ENCODE results near the gene IL31RA.

Gene IL31RA

DNA sequence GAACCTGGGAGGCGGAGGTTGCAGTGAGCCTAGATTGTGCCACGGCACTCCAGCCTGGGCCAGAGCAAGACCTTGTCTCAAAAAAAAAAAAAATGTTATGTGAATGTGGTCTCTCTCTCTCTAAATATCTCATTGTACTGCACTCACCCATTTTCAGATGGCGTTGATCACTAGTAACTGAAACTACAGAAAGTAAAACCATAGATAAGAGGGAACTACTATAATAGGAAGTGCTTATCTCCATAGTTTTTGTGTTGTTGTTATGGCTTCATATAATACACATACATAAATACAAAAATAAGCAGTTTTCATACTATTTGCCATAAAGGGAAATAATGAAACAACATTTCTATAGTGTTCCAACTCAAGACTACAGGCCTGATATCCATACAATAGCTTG is 9.1 kb downstream of the IL31RA start (continued):
- no peak for TF ChIP-seq PATZ1 (CRISPR knock-in tag; IDR thresholded peaks at IDR 0.05; ENCODE audit: borderline replicate concordance)
- TF ChIP-seq ZFP30 (CRISPR knock-in tag; IDR thresholded peaks at IDR 0.05): no peak
- no peak for TF ChIP-seq RARB (CRISPR knock-in tag; IDR thresholded peaks at IDR 0.05)
- no peak for TF ChIP-seq TOX (CRISPR knock-in tag; IDR thresholded peaks at IDR 0.05; ENCODE audit: borderline replicate concordance)

GRCh38 chr5:55860709-55861108 is 9.6 kb downstream of the IL31RA start:
- no peak for TF ChIP-seq CREB5 (CRISPR knock-in tag; IDR thresholded peaks at IDR 0.05; ENCODE audit: low read depth)
- no peak for TF ChIP-seq RARB (CRISPR knock-in tag; IDR thresholded peaks at IDR 0.05)
- no peak for TF ChIP-seq BACH2 (CRISPR knock-in tag; IDR thresholded peaks at IDR 0.05; ENCODE audit: borderline replicate concordance)
- no peak for TF ChIP-seq TCF4 (CRISPR knock-in tag; IDR thresholded peaks at IDR 0.05; ENCODE audit: borderline replicate concordance)
- TF ChIP-seq, protein P1, sequence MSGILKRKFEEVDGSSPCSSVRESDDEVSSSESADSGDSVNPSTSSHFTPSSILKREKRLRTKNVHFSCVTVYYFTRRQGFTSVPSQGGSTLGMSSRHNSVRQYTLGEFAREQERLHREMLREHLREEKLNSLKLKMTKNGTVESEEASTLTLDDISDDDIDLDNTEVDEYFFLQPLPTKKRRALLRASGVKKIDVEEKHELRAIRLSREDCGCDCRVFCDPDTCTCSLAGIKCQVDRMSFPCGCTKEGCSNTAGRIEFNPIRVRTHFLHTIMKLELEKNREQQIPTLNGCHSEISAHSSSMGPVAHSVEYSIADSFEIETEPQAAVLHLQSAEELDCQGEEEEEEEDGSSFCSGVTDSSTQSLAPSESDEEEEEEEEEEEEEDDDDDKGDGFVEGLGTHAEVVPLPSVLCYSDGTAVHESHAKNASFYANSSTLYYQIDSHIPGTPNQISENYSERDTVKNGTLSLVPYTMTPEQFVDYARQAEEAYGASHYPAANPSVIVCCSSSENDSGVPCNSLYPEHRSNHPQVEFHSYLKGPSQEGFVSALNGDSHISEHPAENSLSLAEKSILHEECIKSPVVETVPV (CRISPR knock-in tag; IDR thresholded peaks at IDR 0.05): no peak
- no peak for TF ChIP-seq SNAI2 (CRISPR knock-in tag; IDR thresholded peaks at IDR 0.05)
- no peak for TF ChIP-seq ZFP3 (CRISPR knock-in tag; IDR thresholded peaks at IDR 0.05)
- TF ChIP-seq, protein P2, sequence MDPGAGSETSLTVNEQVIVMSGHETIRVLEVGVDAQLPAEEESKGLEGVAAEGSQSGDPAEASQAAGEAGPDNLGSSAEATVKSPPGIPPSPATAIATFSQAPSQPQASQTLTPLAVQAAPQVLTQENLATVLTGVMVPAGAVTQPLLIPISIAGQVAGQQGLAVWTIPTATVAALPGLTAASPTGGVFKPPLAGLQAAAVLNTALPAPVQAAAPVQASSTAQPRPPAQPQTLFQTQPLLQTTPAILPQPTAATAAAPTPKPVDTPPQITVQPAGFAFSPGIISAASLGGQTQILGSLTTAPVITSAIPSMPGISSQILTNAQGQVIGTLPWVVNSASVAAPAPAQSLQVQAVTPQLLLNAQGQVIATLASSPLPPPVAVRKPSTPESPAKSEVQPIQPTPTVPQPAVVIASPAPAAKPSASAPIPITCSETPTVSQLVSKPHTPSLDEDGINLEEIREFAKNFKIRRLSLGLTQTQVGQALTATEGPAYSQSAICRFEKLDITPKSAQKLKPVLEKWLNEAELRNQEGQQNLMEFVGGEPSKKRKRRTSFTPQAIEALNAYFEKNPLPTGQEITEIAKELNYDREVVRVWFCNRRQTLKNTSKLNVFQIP (CRISPR knock-in tag; IDR thresholded peaks at IDR 0.05; ENCODE audit: borderline replicate concordance, low read depth): no peak
- no peak for TF ChIP-seq ZNF8 (CRISPR knock-in tag; IDR thresholded peaks at IDR 0.05)
- TF ChIP-seq PATZ1 (CRISPR knock-in tag; IDR thresholded peaks at IDR 0.05; ENCODE audit: borderline replicate concordance): no peak
- no peak for TF ChIP-seq PPARA (CRISPR knock-in tag; IDR thresholded peaks at IDR 0.05; ENCODE audit: borderline replicate concordance)
- no peak for TF ChIP-seq CSDC2 (CRISPR knock-in tag; IDR thresholded peaks at IDR 0.05)
- no peak for ATAC-seq

- TF ChIP-seq CSDC2 (CRISPR knock-in tag; IDR thresholded peaks at IDR 0.05): no peak
- TF ChIP-seq BACH2 (CRISPR knock-in tag; IDR thresholded peaks at IDR 0.05; ENCODE audit: borderline replicate concordance): no peak
- TF ChIP-seq, protein P1 (CRISPR knock-in tag; IDR thresholded peaks at IDR 0.05): no peak
- no peak for TF ChIP-seq PATZ1 (CRISPR knock-in tag; IDR thresholded peaks at IDR 0.05; ENCODE audit: borderline replicate concordance)
- TF ChIP-seq ZNF70 (CRISPR knock-in tag; IDR thresholded peaks at IDR 0.05): no peak
- TF ChIP-seq ISL1 (CRISPR knock-in tag; IDR thresholded peaks at IDR 0.05): no peak
- TF ChIP-seq, protein P2 (CRISPR knock-in tag; IDR thresholded peaks at IDR 0.05; ENCODE audit: borderline replicate concordance, low read depth): no peak
- TF ChIP-seq ARNTL (CRISPR knock-in tag; IDR thresholded peaks at IDR 0.05; ENCODE audit: borderline replicate concordance, low read depth): no peak
- TF ChIP-seq CREB5 (CRISPR knock-in tag; IDR thresholded peaks at IDR 0.05; ENCODE audit: low read depth): no peak
- no peak for ATAC-seq
Measured at GRCh38 chr5:55864606-55865541, 13.7 kb downstream of the IL31RA start.
